ENCODE results near the gene TNFSF11. TPM values are rescaled to one million over a fixed set of nuclear protein-coding genes. Genes with fewer than 3 reads are reported as not detected.
"Not testable (repeated sequence)": the region's sequence is repeated elsewhere in the genome, so short reads cannot be mapped to it uniquely, and the experiment has no call there.

The TNFSF11 gene
- polyA plus RNA-seq (ENCODE audit: insufficient read depth in 1 of 5, insufficient read length in 5 of 5, low replicate concordance in 1 of 5), result under 1 TPM; 0.14 to 0.49 (median 0.36) TPM
- long read RNA-seq, donor 1, result 0 reads
- long read RNA-seq, donor 2, result 0 reads
- long read RNA-seq, donor 3, result 0 reads
- long read RNA-seq, donor 4, result 0 reads
- long read RNA-seq, donor 5, result 0 reads
- long read RNA-seq, donor 6, partial matches to known transcripts, result 0 of 1 reads
- long read RNA-seq, donor 6, other reads (novel, unspliced or antisense), result 0 of 1 reads
- long read RNA-seq, donor 7, result 0 reads
- long read RNA-seq, donor 8, result 0 reads

- DNase-seq, result no peak
Measured at GRCh38 chr13:42574011-42574410, at the start of gene TNFSF11. TSS of gene TNFSF11 (plus strand) at chr13:42574152. CDS start at chr13:42574304, 152 bp downstream.

GRCh38 chr13:42524487-42525034 is 49.4 kb upstream of the TNFSF11 start:
- DNase-seq, result no peak

- no peak for DNase-seq
Measured at GRCh38 chr13:42525035-42525504, 48.9 kb upstream of the TNFSF11 start.

GRCh38 chr13:42526276-42526675 is 47.7 kb upstream of the TNFSF11 start:
- no peak for DNase-seq

GRCh38 chr13:42526804-42527203 is 47.1 kb upstream of the TNFSF11 start:
- DNase-seq, result no peak

DNA sequence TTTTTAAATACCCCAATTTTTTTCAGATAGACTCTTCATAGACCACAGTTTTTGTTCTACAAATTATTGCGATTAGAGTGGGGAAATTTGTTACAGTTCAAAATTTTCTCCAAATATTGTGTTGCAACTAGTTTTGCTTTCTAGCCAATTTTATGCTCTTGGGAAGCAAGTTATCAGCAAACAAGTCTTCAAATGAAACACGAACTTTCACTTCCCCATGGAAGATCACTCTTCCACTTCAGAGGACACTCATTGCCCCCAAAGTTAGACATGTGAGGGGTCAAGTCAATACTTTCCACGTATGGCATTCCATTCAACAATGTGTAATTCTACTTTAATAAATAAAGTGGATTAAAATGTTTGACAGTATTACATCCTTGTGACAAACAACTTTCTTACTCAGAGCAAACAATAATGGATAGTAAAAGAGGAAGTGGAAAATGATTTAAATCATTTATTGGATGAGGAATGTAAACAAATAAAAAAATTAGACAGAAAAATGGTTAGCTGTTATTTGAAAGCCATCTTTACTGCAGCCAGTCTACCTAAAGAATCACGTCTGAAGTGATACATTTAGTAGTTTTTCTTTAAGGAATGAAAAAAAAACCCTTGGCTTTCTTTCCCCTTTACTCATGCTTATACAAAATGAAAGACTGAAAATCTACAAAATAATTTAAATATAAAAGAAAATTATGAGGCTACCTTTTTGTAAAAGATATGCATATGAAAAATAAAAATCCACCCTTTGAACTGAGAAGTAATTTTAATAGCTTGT is 41.2 kb upstream of the TNFSF11 start:
- DNase-seq, result peak; percentile 43 to 55

GRCh38 chr13:42533336-42533591 is 40.7 kb upstream of the TNFSF11 start:
- DNase-seq, result no peak

- no peak for DNase-seq
Measured at GRCh38 chr13:42534785-42535184, 39.2 kb upstream of the TNFSF11 start.

DNA sequence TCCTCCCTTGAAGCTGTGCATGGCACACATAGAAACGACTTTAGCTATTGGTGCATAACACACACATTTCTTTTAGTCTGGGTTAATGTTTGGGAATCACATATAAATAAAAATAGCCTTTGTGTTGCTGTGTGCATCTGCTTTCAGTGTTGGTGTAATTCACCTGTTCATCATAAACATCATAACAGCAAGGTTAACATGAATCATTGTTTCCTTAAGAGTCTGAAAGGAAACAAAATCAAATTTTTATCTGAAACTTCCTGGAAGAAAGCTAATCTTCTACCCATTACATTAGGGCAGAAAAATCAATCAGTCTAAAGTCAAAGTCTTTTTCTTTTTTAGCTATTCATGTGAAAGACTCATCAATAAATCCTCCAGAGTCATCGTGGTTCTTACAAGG is 35.0 kb upstream of the TNFSF11 start:
- no peak for DNase-seq

GRCh38 chr13:42539670-42540069 is 34.3 kb upstream of the TNFSF11 start:
- no peak for DNase-seq

GRCh38 chr13:42543215-42543797 is 30.6 kb upstream of the TNFSF11 start:
- no peak for DNase-seq

DNA sequence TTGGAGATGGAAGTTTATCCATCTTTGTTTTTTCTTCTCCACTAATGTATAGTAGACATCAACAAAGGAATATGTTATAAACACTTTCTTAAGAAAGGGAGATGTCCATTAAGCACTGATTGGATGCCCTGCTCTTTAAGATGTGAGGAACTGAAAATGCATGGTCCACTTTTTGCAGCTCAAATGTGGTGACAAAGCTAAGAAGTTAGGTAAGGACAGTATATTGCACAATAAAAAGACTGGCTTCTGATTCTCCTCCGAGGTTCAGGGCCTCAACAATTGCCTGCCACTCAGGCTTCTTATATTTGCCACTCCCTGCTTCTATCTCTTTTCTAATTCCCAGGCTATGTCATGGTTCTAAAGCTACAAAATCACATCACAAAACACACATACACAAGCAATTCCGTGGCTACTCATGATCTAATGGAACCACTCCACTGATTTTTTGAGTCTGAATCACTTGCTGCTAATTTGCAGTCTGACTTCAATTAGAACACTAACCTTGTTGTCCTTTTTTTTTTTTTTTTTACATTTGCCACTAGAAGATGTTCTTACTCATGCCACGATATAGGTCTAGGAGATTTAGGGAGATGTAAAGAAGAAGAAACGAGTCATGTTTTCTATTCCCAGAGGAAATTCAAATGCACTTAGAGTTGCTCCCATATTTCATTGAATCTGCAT is 29.6 kb upstream of the TNFSF11 start:
- no peak for DNase-seq

- DNase-seq, result no peak
Measured at GRCh38 chr13:42545842-42546241, 28.1 kb upstream of the TNFSF11 start.

DNA sequence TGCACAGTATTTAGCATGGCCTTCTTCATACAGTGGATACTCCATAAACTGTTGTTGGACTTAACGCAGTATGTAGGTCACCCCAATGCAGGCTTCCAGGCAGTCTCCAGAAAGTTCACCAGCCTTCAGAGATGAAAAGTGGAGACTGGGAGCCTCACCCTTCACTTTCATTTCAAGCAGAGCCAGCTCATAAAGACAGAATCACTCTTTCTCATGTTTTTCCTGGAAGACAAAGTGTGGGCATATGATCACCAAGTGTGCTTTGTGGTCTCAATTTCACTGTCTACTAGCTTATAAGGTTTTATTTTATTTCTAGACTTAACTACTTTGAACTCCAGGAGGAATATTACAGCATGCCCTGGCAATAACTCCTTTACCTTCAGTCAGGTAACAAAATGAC is 26.3 kb upstream of the TNFSF11 start:
- DNase-seq, result no peak

GRCh38 chr13:42548731-42549551 is 25.0 kb upstream of the TNFSF11 start:
- no peak for DNase-seq

DNA sequence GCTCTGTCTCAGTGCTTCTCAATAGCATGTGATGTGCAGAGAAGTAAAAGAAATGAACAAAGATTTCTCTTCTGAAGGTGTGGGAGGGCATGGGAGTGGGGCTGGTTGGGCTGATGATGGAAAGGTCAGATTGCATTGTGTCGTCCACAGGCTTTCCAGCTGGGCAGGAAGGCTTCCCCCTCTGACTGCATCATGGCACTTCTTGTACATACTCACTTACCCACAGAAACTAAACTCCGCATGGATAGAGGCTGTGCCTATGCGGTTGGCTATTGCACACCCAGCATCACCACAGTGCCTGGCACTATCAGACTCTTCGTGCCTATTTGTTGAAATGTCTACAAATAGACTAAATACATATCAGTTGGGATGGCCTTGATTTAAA is 24.4 kb upstream of the TNFSF11 start:
- DNase-seq, result no peak

DNA sequence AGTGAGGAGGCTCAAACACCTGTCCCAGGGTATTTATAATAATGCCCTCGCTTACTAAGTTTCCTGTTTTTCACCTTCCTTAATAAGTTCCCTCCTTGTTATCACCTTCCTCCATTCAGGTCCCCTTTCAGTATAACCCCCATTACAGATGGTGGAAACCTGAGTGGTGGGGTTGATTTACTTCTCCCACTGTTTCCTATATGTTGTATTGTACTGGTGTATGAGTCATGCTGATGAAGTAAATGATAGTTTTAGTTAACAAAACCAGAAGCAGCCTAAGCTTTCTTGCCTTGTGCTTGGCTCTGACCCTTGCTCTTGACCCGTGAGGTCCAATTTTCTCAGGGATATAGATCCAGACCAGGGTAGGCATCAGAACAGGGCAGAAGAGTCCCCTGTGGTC is 22.3 kb upstream of the TNFSF11 start:
- no peak for DNase-seq

DNA sequence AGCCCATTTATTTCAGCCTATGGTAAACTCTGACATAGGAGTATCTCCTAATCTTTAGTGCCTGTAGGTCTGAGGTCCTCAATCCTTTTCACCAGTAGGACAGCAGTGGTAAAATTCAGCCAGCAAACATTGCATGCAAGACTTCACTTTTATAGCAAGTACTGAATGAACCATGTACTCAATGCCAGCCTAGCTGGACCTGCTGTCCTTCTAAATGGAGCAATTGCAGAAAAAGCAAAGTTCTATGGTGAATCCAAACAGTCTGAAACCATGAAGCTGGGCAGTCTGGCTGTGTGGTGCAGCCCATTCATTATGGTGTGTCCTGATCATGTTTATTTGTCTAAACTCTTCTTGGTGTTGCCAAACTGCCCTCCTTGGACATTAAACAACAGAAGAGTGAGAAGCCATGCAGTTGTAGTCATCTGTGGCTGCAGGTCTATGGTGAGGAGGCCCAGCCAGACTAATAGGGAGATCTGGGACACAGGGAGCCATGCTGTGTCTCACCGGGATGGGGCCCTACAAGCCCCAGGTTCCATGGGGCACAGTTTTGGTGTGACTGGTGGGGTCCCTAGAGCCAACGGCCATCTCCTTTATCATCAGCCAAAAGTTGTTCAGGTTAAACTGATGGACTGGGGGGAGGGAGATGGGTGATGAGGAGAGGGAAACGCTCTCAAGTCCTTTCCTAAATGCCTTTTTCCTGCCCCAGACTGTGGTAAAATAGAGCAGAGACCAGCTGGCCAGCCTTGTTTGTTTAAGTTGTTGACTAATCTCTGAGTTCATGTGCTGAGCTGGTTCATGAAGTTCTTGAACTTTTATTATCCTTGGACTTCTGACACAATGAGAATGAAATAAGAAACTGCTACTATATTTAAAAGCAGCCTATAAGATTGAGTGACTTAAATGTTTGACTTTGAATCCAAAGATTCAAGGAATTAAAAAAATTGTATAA is 20.6 kb upstream of the TNFSF11 start:
- DNase-seq, result no peak

DNA sequence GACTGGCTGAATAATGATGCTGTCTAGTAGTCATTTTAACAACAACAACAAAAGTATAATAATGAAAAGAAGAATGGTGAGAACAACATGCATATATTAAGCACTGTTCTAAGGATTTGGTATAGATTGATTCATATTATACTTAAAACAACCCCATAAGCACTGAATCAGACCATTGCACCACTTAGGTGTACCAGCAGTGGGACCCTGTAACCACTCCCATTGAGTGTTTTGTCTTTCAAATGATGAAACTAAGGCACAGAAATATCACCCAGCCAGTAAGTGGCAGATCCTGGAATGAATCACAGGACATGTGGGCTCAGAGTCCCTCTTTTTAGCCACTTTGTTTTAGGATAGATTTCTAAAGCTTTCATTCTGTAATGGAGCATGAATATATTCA is 14.9 kb upstream of the TNFSF11 start:
- DNase-seq, result no peak

DNA sequence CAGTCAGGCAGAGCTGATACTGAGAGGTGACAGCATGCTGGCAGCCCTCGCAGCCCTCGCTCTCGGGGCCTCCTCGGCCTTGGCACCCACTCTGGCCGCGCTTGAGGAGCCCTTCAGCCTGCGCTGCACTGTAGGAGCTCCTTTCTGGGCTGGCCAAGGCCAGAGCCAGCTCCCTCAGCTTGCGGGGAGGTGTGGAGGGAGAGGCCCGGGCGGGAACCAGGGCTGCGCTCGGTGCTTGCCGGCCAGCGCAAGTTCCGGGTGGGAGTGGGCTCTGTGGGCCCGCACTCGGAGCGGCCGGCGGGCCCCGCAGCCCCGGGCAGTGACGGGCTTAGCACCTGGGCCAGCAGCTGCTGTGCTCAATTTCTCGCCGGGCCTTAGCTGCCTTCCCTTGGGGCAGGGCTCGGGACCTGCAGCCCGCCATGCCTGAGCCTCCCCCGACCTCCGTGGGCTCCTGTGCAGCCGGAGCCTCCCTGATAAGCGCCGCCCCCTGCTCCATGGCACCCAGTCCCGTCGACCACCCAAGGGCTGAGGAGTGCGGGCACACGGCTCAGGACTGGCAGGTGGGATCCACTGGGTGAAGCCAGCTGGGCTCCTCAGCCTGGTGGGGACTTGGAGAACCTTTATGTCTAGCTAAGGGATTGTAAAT is 14.3 kb upstream of the TNFSF11 start:
- DNase-seq, result not testable (repeated sequence)

All from right lung (tissue), 10 donors.